ENCODE results near the gene ANKRD33B. TPM values are rescaled to one million over a fixed set of nuclear protein-coding genes. Genes with fewer than 3 reads are reported as not detected.
"Not testable (repeated sequence)": the region's sequence is repeated elsewhere in the genome, so short reads cannot be mapped to it uniquely, and the experiment has no call there.

Gene ANKRD33B
- polyA plus RNA-seq, 1 donor from 2014 or later: 1.5 TPM

GRCh38 chr5:10628601-10629000 is 64.7 kb downstream of the ANKRD33B start:
- H3K36me3 Mint-ChIP-seq: no peaks in the 10 kb centered on the region
- peaks cover 41 to 60% (median 42%) of the 10 kb centered on the region in 3 donors for H3K4me1 Mint-ChIP-seq
- no peaks in the 10 kb centered on the region for H3K9me3 Mint-ChIP-seq
- peak overlapping the region in 2 of 3 donors; percentile 63 to 70 for H3K27ac Mint-ChIP-seq
- peak overlapping the region in 2 of 4 donors; percentile 80 to 87 for H3K4me3 Mint-ChIP-seq
- H3K27me3 Mint-ChIP-seq: no peaks in the 10 kb centered on the region

DNA sequence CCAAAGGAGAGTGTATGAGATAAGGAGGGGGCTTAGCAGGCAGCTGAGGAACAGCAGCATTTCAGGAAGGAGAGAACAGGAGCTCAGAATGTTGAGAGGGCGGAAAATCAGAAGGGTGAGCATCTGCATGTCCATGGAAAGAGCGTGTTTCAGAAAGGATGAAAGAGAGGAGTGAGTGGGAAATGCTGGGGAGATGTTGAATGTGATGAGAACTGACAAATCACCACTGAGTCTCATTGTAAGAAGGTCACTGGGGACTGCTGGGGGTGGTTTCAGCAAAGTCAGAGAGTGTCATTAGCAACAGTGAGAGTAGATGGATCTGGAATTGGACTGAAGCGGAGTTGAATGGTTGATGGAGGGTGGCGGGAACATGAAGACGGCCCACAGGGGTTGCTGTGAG is 65.8 kb downstream of the ANKRD33B start:
- H3K4me3 Mint-ChIP-seq: peak overlapping the region in 2 of 4 donors; percentile 51 to 87
- H3K4me1 Mint-ChIP-seq: peaks cover 49 to 70% (median 50%) of the 10 kb centered on the region in 3 donors
- no peaks in the 10 kb centered on the region for H3K9me3 Mint-ChIP-seq

DNA sequence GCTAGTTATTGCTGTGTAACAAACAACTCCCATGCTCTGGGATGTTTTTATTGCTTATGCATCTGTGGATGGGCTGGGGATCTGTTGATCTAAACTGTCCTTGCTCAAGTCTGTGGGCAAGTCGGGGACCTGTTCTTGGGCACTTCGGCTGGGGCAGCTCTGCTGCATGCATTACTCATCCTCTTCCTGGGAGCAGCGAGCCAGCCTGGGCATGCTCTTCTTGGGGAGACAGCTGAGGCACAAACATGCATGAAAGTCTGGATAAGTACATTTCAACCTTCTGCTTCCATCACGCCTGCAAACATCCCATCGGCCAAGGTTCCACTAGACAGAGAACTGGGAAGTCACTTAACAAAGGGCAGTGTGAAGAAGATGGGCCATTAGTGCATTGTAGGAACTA is 66.3 kb downstream of the ANKRD33B start:
- H3K4me1 Mint-ChIP-seq: peaks cover 54 to 74% (median 54%) of the 10 kb centered on the region in 3 donors
- H3K27me3 Mint-ChIP-seq: no peaks in the 10 kb centered on the region
- H3K9me3 Mint-ChIP-seq: no peaks in the 10 kb centered on the region
- peak overlapping the region in 1 of 4 donors; percentile 87 for H3K4me3 Mint-ChIP-seq
- H3K27ac Mint-ChIP-seq: peak overlapping the region in 1 of 3 donors; percentile 98
- H3K36me3 Mint-ChIP-seq: no peaks in the 10 kb centered on the region

More for the DNA sequence above, 65.8 kb downstream of the ANKRD33B start:
- peak overlapping the region in 2 of 3 donors; percentile 88 to 98 for H3K27ac Mint-ChIP-seq
- H3K27me3 Mint-ChIP-seq: no peaks in the 10 kb centered on the region
- H3K36me3 Mint-ChIP-seq: no peaks in the 10 kb centered on the region

DNA sequence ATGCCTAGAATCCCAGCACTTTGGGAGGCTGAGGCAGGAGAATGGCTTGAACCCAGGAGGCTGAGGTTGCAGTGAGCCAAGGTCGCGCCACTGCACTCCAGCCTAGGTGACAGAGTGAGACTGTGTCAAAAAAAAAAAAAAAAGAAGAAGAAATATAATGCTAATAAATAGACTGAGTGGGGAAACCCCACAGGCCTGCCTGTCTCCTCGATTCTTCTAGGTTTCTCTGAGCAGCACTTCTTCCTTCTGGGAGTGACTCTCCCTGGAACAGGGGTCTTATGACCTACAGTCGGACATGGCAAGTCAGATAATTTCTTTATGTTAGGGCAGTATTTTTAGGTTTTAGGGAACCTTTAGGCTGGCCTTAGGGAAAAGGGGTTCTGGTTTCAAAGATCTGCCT is 66.9 kb downstream of the ANKRD33B start:
- Mint-ChIP-seq H3K4me3 (peak overlapping the region; percentile 87 to 92 (median 92)), H3K4me1 (peaks cover 59 to 79% (median 60%) of the 10 kb centered on the region in 3 donors), H3K27ac (peak overlapping the region; percentile 98 to 100 (median 99))
- H3K27me3 Mint-ChIP-seq, H3K9me3 Mint-ChIP-seq, H3K36me3 Mint-ChIP-seq: not testable (repeated sequence)

DNA sequence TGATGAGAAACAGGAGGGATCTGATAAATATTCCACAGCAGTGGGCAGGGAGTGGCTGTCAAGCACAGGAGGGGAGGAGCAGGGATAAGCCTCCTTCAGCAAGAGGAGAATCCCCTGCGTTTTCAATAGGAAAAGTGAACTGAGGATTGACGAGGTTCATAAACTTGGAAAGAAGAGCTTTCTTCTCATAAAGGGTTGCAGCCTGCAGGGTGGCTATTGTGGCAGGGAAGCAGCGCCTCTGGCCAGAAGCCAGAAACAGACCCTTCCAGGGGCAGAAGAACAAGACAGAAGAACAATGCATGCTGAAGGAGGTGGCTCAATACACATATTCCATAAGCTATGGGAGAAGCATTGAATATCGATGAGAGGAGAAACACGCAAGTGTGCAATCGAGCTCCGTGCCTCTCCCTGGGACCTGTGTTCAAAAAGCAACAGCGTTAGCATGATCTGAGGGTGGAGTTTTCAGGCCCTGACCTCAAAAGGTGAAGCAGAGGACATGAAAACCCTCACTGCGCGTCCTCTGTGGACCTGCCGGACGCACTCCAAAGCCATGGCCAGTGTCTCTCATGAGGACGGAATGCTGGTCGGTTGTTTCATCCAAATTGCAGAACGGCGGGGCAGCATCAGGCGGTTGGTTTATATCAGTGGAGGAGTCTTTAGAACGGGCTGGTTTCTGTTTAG is 67.6 kb downstream of the ANKRD33B start:
- H3K27me3 Mint-ChIP-seq: no peaks in the 10 kb centered on the region
- peak overlapping the region; percentile 87 to 92 (median 92) for H3K4me3 Mint-ChIP-seq
- H3K9me3 Mint-ChIP-seq: no peaks in the 10 kb centered on the region
- peaks cover 59 to 78% (median 59%) of the 10 kb centered on the region in 3 donors for H3K4me1 Mint-ChIP-seq
- no peaks in the 10 kb centered on the region for H3K36me3 Mint-ChIP-seq
- H3K27ac Mint-ChIP-seq: peak overlapping the region; percentile 98 to 100 (median 99)

DNA sequence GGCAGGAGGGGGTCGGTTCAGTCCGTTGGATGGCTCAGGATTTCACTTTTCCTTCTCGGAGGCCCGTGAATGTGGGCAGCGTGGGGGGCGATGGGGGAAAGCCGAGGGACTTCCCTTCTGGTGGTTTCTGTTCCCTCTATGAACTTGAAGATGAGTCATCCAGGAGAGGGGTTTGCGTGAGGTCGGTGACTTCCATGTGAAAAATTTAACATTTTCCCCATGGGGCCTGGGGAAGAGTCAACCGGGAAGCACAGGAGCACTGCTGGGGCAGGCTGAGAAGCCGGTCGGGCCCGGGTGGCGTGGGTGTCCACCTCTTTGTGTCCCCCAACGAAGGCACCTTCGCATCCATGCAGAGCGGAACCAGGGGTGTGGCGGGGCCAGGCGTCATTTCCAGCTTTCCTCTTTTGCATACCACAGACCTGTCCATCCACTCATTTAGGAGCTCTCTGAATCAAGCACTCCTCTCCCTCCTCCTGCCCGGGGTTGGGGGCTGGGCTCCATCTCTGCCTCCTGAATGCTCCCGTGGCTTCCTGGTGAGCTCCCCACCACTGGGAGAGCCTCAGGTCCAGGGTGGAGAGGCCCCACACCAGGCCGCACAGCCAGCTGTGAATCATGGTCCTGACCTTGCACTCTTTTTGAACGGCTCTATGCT is 68.4 kb downstream of the ANKRD33B start:
- H3K27ac Mint-ChIP-seq: peak overlapping the region; percentile 98 to 100 (median 99)
- H3K27me3 Mint-ChIP-seq: no peaks in the 10 kb centered on the region
- no peaks in the 10 kb centered on the region for H3K9me3 Mint-ChIP-seq
- peak overlapping the region; percentile 87 to 92 (median 92) for H3K4me3 Mint-ChIP-seq
- H3K36me3 Mint-ChIP-seq: no peaks in the 10 kb centered on the region
- H3K4me1 Mint-ChIP-seq: peaks cover 55 to 72% (median 55%) of the 10 kb centered on the region in 3 donors

DNA sequence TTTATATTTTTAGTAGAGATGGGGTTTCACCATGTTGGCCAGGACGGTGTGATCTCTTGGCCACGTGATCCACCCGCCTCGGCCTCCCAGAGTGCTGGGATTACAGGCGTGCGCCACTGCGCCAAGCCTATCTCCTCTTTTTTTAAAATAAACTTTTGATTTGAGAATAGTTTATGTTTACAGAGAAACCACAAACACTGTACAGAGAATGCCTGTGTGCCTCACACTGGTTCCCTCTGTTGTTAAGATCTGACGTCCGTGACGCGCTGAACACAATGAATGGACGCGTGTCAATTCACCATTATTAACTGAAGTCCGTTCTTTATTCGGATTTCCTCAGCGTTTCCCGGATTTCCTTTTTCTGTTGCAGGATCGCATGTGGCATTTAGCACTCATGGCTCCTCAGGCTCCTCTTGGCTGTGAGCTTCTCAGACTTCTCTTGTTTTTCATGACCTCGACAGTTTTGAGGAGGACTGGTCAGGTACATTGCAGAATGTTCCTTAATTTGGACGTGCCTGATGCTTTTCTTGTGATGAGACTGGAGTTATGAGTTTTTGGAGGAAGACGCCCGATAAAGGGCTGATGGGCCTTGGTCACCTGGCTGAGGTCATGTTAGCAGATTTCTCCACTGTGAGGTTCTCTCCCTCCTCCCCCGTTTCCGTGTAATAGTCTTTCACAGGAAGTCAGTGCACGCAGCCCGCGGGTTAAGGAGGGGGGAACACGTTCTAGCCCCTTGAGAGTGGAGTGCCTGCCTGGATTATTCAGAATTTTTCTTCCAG is 69.6 kb downstream of the ANKRD33B start:
- no peaks in the 10 kb centered on the region for H3K27me3 Mint-ChIP-seq
- H3K27ac Mint-ChIP-seq: peak overlapping the region; percentile 98 to 100 (median 99)
- H3K36me3 Mint-ChIP-seq: peaks cover 6% of the 10 kb centered on the region
- H3K4me1 Mint-ChIP-seq: peaks cover 46 to 63% (median 49%) of the 10 kb centered on the region in 3 donors
- H3K4me3 Mint-ChIP-seq: peak overlapping the region; percentile 79 to 92 (median 84)
- H3K9me3 Mint-ChIP-seq: peaks cover 0 to 3% (median 2%) of the 10 kb centered on the region in 3 donors

GRCh38 chr5:10634050-10634449 is 70.2 kb downstream of the ANKRD33B start:
- H3K4me1 Mint-ChIP-seq: peaks cover 42 to 60% (median 51%) of the 10 kb centered on the region in 3 donors
- peak overlapping the region; percentile 79 to 92 (median 84) for H3K4me3 Mint-ChIP-seq
- H3K36me3 Mint-ChIP-seq: peaks cover 7% of the 10 kb centered on the region
- peaks cover 0 to 5% (median 5%) of the 10 kb centered on the region in 3 donors for H3K9me3 Mint-ChIP-seq
- peak overlapping the region; percentile 98 to 100 (median 99) for H3K27ac Mint-ChIP-seq
- no peaks in the 10 kb centered on the region for H3K27me3 Mint-ChIP-seq

GRCh38 chr5:10634562-10634961 is 70.7 kb downstream of the ANKRD33B start:
- Mint-ChIP-seq H3K4me1 (peaks cover 42 to 56% (median 48%) of the 10 kb centered on the region in 3 donors), H3K36me3 (peaks cover 7% of the 10 kb centered on the region), H3K4me3 (peak overlapping the region in 3 of 4 donors; percentile 79 to 92 (median 87)), H3K27me3 (no peaks in the 10 kb centered on the region), H3K9me3 (peaks cover 0 to 5% (median 5%) of the 10 kb centered on the region in 3 donors), H3K27ac (peak overlapping the region; percentile 98 to 100 (median 99))

- Mint-ChIP-seq H3K27me3 (no peaks in the 10 kb centered on the region), H3K4me1 (peaks cover 42 to 48% (median 46%) of the 10 kb centered on the region in 3 donors), H3K4me3 (peak overlapping the region; percentile 67 to 92 (median 88)), H3K9me3 (peaks cover 5 to 9% (median 5%) of the 10 kb centered on the region in 3 donors), H3K27ac (peak overlapping the region; percentile 98 to 100 (median 99)), H3K36me3 (peaks cover 12% of the 10 kb centered on the region)
Measured at GRCh38 chr5:10635257-10635866, 71.5 kb downstream of the ANKRD33B start.

DNA sequence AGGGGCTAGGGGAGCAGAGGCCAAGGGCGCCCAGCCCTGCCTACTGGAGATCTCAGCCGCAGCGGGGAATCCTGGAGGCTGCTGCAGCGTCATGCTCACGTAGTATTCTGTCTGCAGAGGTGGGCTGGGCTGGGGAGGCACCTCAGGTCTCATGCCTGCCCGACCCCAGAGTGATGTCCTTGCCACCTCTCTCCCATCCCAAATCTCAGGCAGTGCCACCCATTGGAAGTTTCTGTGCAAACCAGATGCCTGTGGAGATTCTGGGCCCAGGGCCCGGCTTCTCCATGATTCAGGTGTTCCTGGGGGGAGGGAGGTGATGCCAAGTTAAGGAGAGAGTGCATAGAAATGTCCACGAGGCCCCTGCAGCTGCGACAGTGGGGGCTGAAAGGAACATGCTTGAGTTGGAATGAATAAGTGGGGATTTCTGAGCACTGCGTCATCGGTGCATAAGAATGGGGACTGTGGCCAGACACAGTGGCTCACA is 72.0 kb downstream of the ANKRD33B start:
- Mint-ChIP-seq H3K9me3 (peaks cover 5 to 9% (median 5%) of the 10 kb centered on the region in 3 donors), H3K27me3 (no peaks in the 10 kb centered on the region), H3K4me3 (peak overlapping the region; percentile 67 to 92 (median 88)), H3K4me1 (peaks cover 37 to 45% (median 44%) of the 10 kb centered on the region in 3 donors), H3K27ac (peak overlapping the region; percentile 98 to 100 (median 99)), H3K36me3 (peaks cover 12% of the 10 kb centered on the region)

DNA sequence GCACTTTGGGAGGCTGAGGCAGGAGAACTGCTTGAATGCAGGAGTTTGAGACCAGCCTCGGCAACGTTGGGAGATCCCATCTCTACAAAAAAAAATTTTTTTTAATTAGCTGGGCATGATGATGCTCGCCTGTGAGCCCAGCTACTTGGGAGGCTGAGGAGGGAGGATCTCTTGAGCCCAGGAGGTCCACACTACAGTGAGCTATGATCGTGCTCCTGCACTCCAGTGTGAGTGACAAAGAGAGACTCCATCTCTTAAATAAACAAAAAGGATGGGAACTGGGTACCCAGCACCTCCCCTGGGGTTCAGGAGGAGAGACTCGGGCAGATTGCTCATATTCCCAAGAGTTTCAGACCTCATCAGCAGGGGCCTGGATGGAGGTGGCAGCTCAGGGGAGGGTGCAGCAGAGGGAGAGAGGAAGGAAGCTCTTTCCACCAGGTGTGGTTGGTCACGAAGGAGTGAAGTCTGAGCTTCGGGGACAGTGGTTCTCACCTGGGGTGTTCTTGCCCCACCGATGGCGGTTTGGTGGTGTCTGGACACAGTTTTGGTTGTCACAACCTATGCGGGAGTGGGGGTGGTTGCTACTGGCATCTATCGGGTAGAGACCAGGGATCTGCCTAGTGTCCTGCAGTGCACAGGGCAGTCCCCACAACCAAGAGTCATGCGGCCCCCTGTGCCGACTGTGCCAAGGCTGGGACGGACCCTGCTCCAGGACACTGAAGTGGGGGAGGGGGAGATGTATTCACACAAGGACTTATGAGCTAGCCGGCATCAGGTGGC is 72.7 kb downstream of the ANKRD33B start:
- peaks cover 35 to 42% (median 40%) of the 10 kb centered on the region in 3 donors for H3K4me1 Mint-ChIP-seq
- peak overlapping the region in 3 of 4 donors; percentile 41 to 90 (median 87) for H3K4me3 Mint-ChIP-seq
- peaks cover 5 to 9% (median 5%) of the 10 kb centered on the region in 3 donors for H3K9me3 Mint-ChIP-seq
- H3K36me3 Mint-ChIP-seq: peaks cover 12% of the 10 kb centered on the region
- H3K27me3 Mint-ChIP-seq: no peaks in the 10 kb centered on the region
- H3K27ac Mint-ChIP-seq: peak overlapping the region; percentile 98 to 100 (median 99)

DNA sequence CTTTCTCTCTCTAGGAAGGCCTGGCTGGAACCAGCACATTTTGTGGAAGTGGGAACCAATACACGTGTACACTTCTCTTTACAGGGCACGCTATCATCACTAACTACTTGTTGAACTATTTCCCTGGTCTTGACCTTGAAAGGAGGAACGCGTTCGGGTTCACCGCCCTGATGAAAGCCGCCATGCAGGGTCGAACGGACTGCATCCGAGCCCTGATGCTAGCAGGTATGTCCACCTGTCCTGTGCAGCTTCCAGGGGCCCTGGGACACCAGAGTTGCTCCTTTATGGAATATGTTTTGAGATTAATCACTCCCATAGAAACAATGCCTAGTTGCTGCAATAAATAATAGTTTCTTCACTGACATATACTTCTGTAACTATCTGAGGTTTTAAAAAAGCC is 74.1 kb downstream of the ANKRD33B start:
- peaks cover 12% of the 10 kb centered on the region for H3K36me3 Mint-ChIP-seq
- H3K4me3 Mint-ChIP-seq: no peak overlapping the region
- no peaks in the 10 kb centered on the region for H3K27me3 Mint-ChIP-seq
- peaks cover 5 to 9% (median 5%) of the 10 kb centered on the region in 3 donors for H3K9me3 Mint-ChIP-seq
- peak overlapping the region; percentile 18 to 91 (median 88) for H3K27ac Mint-ChIP-seq
- H3K4me1 Mint-ChIP-seq: peaks cover 38 to 46% (median 42%) of the 10 kb centered on the region in 3 donors

Measured in IgD-negative memory B cell (primary cell).